HG03354 (cell line): ENCODE measurements around the gene KIFC3.
"Not testable (repeated sequence)": the region's sequence is repeated elsewhere in the genome, so short reads cannot be mapped to it uniquely, and the experiment has no call there.

ENCODE experiments used
- ATAC-seq: cut with Tn5 transposase; IDR thresholded peaks from one replicate; pipeline ENCODE4 v1.9.1; 2021; ENCODE audit warnings: mild to moderate bottlenecking; ENCODE audit not compliant: unreplicated experiment, poor library complexity, severe bottlenecking

The KIFC3 gene

GRCh38 chr16:57807252-57807967 lies 5.1 kb upstream of the KIFC3 start:
- ATAC-seq = no peak

- no peak for ATAC-seq
Observed at GRCh38 chr16:57805176-57805575, 2.9 kb upstream of the KIFC3 start.

GRCh38 chr16:57804111-57804837 lies 2.0 kb upstream of the KIFC3 start:
- no peak for ATAC-seq

GRCh38 chr16:57803134-57803990 lies 1.1 kb upstream of the KIFC3 start:
- ATAC-seq = no peak

GRCh38 chr16:57801809-57802340 lies 416 bp downstream of the KIFC3 start:
- no peak for ATAC-seq

GRCh38 chr16:57801098-57801808 lies 1.0 kb downstream of the KIFC3 start:
- ATAC-seq = no peak

- ATAC-seq = no peak
Observed at GRCh38 chr16:57800200-57801097, 1.8 kb downstream of the KIFC3 start.

GRCh38 chr16:57799600-57800199 lies 2.6 kb downstream of the KIFC3 start:
- ATAC-seq = no peak

- no peak for ATAC-seq
Observed at GRCh38 chr16:57798953-57799599, 3.2 kb downstream of the KIFC3 start.

- ATAC-seq = no peak
Observed at GRCh38 chr16:57798267-57798810, 4.0 kb downstream of the KIFC3 start.

- no peak for ATAC-seq
Observed at GRCh38 chr16:57797526-57798266, 4.6 kb downstream of the KIFC3 start.

GRCh38 chr16:57797216-57797525 lies 5.1 kb downstream of the KIFC3 start:
- no peak for ATAC-seq

GRCh38 chr16:57796014-57796413 lies 6.3 kb downstream of the KIFC3 start:
- ATAC-seq = not testable (repeated sequence)

- no peak for ATAC-seq
Observed at GRCh38 chr16:57795431-57795878, 6.8 kb downstream of the KIFC3 start.

GRCh38 chr16:57794849-57795430 lies 7.4 kb downstream of the KIFC3 start:
- ATAC-seq = no peak

- no peak for ATAC-seq
Observed at GRCh38 chr16:57791893-57792461, 10.3 kb downstream of the KIFC3 start.
